ENCODE measurements around the gene FAAP100.

GRCh38 chr17:81502471-81503017, 49.6 kb downstream of the FAAP100 start:
- TF ChIP-seq ZNF274 (IDR thresholded peaks at IDR 0.05; ENCODE audit: low read depth, low read length) (no peak), YY1 (IDR thresholded peaks at IDR 0.05; ENCODE audit: insufficient read depth, insufficient read length) (no peak)
